ENCODE data around the gene NEU1.

The NEU1 gene

GRCh38 chr6:31892821-31893220, 30.2 kb upstream of the NEU1 start:
- DNase-seq = no peak

DNA sequence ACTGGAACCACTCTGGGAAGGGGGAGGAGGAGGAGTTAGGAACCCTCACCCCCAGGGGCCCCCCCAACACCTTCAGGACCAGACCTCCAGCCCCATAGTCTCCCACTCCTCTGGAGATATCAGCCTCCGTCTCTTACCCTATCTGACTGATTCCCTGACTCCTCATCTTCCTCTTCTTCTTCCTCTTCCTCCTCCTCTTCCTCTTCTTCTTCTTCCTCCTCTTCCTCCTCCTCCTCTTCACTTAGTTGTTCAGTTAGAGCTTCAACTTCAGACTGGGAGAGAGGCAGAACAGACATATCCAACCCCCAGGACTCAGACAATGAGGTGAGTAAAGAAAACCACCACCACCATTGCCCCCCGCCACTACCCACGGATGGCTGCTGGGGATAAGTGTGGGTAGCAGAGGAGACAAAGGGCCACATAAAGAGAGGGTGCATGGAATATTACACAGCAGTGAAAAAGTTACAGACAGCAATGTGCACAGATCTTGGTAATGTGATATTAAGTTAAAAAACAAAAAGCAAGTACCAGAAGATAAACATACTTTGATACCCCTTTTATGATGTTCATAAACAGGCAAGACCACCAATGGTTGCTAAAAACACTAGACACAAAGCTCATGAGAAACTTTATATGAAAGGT, 26.8 kb upstream of the NEU1 start:
- no peak for DNase-seq

DNA sequence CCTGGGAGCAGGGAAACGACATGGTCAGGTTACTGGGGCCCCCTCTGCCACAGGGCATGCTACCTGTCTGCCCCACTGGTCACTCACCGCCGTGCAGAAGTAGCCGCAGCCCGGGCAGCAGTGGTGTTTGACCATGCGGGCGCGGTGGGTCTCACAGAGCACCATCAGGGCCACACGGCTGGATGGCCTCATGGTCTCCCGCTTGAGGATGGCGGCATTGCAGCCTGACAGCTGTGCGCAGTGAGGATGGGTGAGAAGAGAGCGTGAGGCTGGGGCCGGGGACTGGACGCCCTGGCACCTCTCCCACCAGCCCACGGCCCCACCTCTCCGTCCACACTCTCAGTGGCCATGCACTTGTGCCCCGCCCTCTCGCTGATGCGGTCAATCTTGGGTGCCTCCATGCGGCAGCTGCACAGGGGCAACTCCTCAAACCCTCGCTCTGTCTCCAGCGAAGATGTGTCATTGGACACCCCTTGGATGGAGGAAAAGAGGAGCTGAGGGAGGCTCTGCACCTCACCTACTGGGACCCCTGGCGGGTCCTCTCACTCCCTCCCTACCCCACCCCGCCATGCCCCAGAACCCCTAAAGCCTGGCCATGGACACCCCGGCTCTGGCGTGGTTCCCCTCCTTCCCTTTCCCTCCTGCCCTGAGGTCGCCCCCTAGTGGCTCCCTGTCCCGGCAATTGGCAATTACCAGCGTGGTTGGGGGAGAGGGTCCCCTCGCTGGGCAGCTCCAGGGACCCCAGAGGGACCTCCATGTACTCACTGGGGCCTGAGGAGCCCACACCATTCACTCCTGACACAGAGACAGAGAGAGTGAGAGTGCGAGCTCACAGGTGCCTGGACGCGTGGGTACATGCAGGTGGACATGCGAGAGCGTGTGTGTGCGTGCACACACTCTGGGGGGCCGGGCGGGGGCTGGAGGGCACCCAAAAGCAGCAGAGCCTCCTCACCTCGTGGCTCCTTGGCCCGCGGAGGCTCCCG, 25.9 kb upstream of the NEU1 start:
- peak; percentile 49 for DNase-seq

DNA sequence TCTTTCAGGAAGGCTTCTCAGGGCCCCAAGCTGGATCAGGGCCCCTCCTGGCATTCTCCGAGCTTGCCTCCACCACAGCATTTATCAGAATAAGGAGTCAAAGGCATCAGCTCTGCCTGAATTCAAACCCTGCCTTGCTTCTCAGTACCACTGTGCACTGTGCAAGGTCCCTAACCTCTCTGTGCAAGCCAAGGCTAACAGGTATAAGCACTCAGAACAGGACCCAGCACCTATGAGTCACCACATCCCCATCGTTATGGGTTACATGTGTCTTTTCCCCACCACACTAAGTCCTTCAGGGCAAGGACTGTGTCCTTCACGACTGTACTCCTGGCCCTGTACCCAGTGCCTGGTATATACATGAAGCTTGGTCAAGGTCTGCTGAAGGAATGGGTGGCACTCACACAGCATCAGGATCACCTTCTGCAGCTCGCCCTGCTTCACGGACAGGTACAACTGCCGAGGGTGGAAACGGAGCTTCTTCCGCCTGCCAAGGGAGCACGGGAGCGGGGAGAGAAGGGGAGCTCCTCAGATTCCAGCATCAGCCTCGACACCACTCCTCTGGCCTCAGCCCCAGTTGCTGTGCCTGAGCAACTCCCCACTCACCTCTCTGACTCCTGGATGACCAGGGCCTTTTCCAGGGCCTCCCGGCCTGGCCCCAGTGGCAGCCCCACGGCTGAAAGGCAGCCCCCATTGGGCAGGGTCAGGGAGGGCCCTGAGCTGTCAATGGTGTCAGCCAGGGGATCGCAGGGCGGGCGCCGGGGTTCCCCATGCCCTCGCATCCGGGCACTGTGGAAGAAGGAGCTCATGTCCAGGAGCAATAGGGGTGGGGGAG, 24.8 kb upstream of the NEU1 start:
- DNase-seq = no peak

GRCh38 chr6:31886541-31886991, 23.9 kb upstream of the NEU1 start:
- no peak for DNase-seq

DNA sequence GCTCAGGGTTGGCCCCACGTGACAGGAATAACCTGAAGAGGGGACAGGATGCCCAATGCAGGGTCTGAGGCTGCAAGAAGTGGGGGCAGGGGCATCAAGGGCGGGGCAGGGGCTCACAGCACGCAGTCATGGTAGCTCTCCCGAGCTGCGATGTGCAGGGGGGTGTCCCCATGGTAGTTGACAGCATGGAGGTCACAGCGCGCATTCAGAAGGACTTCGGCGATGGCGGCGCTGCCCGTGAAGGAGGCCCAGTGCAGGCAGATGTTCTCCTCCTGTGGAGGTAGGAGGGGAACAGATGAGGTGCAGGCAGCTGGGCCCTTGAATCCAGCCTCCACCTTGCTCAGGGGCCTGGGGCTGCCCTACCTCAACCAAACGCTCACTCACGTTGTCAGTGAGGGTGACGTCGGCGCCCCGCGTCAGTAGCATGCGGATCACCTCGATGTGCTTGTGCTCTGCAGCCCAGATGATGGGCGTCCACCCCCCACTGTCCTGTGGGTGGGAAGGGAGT, 22.0 kb upstream of the NEU1 start:
- DNase-seq = no peak

- no peak for DNase-seq
Measured at GRCh38 chr6:31883676-31884075, 21.1 kb upstream of the NEU1 start.

DNA sequence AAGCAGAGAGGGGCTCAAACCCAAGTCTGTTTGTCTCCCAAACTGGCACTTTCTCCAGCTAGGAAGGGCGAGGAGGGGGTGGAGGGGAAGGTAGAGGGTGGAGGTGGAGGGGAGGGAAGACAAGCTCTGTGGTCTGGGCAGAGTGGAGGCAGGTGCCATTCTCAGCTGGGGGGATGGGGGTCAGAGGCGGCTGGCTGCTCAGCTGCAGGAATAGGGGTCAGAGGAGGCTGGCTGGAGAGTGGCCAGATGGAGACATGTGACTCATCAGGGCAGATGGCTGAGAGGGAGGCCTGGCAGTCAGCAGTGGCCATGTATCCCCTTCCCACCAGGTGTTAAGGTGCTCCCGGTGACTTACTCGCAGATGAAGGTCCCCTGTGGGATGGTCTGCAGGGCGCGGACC, 19.7 kb upstream of the NEU1 start:
- DNase-seq = no peak

GRCh38 chr6:31881136-31881859, 18.7 kb upstream of the NEU1 start:
- DNase-seq = no peak

DNA sequence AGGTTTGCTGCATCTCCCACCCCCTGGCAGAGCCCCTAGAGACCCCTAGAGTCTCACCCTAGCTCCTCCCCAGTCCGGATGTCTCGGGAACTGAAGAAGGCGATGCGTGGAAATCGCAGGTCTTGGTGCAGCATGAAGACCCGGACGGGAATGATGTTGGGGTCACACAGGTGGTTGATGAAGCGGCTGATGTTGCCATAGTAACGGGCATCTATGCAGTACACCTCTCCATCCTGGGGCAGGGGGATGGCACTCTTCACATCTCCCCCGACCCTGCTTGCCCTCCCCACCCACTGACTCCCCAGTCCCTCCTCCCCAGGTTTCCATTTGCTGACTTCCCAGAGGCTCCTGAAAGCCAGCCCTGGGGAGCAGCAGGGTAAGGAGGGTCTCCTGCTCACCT, 18.0 kb upstream of the NEU1 start:
- DNase-seq = no peak

- DNase-seq = no peak
Measured at GRCh38 chr6:31879901-31880300, 17.3 kb upstream of the NEU1 start.

GRCh38 chr6:31879143-31879542, 16.5 kb upstream of the NEU1 start:
- no peak for DNase-seq

- no peak for DNase-seq
Measured at GRCh38 chr6:31878726-31879125, 16.1 kb upstream of the NEU1 start, which contains the start of gene SLC44A4. Gene SLC44A4 (minus strand): TSS chr6:31878997. CDS start chr6:31878980, 17 bp downstream.

- no peak for DNase-seq
Measured at GRCh38 chr6:31878222-31878621, 15.6 kb upstream of the NEU1 start.

- DNase-seq = no peak
Measured at GRCh38 chr6:31877651-31878161, 15.1 kb upstream of the NEU1 start.

GRCh38 chr6:31877125-31877650, 14.6 kb upstream of the NEU1 start:
- DNase-seq = no peak

DNA sequence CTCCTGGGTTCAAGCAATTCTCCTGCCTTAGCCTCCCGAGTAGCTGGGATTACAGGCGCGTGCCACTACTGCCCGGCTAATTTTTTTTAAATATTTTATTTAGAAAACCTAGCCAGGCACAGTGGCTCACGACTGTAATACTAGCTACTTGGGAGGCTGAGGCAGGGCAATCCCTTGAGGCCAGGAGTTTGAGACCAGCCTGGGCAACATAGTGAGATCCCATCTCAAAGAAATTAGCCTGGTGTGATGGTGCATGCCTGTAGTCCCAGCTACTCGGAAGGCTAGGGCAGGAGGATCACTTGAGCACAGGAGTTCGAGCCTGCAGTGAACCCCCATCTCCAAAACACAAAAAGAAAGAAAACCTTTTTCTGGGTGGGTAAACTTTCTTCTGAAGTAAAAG, 13.7 kb upstream of the NEU1 start:
- no peak for DNase-seq

GRCh38 chr6:31875877-31876276, 13.3 kb upstream of the NEU1 start:
- no peak for DNase-seq

DNA sequence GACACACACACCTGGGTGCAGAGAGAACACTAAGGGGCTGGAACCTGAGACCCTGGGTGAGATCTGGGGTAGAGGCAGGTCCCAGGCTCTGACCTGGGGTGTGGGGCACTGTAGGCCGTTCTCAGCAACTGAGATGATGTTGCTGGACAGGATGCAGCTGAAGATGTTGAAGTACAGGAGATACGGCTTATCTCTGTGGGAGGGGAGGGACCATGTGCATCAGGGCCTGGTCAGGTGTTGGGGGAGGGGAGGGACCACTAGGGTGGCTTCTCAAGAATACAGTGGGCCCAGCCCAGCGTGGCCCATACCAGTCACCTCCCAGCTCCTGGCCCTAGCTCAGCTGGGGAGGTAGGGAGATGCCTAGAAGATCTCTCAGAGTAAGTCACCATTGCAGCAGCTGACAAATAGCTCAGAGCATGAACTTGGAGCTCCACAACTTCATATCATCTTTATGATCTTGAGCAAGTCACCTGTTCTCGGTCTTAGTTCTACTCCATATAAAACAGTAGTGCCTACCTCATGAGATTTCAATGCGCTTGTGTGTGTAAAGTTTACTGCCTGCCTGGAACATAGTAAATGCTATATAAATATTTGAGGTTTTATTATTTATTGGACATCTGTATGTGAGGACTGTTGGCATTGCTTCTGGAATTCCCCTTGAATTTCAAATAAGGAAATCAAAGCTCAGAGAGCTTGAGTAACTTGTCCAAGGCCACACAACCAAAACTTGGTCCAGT, 12.4 kb upstream of the NEU1 start:
- DNase-seq = no peak

DNA sequence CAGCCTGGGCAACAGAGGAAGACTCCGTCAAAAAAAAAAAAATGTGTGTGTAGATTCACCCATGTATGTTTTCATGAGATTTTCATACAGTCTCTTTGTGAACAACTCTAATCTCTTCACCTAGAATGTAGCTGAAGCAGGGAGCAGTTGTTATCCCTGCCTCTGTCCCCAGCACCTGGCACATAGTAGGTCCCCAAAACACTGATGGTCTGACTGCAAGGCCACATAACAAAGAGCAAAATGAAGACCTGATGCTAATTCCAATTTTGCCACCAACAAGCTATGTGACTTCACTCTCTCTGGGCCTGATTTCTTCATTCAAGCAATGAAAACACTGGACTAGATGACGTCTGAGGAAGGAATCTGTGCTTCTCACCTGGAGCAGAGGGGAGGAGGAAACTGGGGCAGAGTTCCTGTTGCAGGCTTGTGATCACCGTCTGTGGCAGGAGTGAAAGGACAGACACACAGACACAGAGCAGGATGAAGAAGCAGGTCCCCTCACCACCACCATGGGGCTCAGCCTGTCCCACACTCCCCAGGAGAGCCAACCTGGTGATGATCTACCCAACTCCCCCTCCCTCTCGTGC, 11.6 kb upstream of the NEU1 start:
- no peak for DNase-seq

All from CD4-positive, alpha-beta T cell treated with Interleukin-21 for 1 hour (primary cell).